Stimulated activated naive CD8-positive, alpha-beta T cell treated with anti-CD3 and anti-CD28 coated beads, Interleukin-15, Interleukin-2, amounts not matched to agents 100 ng/mL and 50 ng/mL, for 24 hours (primary cell): Measurements from ENCODE around the gene AKAP10.
"Not testable (repeated sequence)": the region's sequence is repeated elsewhere in the genome, so short reads cannot be mapped to it uniquely, and the experiment has no call there.

ENCODE experiments used
- H3K27ac Mint-ChIP-seq: one replicate; pipeline ENCODE4 v1.8.0; 2021; ENCODE audit warnings: mild to moderate bottlenecking, mixed read lengths
- H3K27me3 Mint-ChIP-seq: one replicate; pipeline ENCODE4 v1.8.0; 2021; ENCODE audit warnings: mixed read lengths
- H3K36me3 Mint-ChIP-seq: one replicate; pipeline ENCODE4 v1.8.0; 2021; ENCODE audit warnings: low read depth, mixed read lengths
- H3K4me1 Mint-ChIP-seq: one replicate; pipeline ENCODE4 v1.8.0; 2021; ENCODE audit warnings: low read depth, mixed read lengths
- H3K4me3 Mint-ChIP-seq: one replicate; pipeline ENCODE4 v1.8.0; 2021; ENCODE audit warnings: mild to moderate bottlenecking, mixed read lengths
- H3K9me3 Mint-ChIP-seq: one replicate; pipeline ENCODE4 v1.8.0; 2021; ENCODE audit warnings: mixed read lengths

The AKAP10 gene

GRCh38 chr17:19950624-19951195 lies 26.9 kb downstream of the AKAP10 start:
- not testable (repeated sequence) for H3K27ac Mint-ChIP-seq
- H3K36me3 Mint-ChIP-seq = peaks cover 63% of the 10 kb centered on the region
- H3K4me1 Mint-ChIP-seq = peaks cover 52% of the 10 kb centered on the region

GRCh38 chr17:19948116-19948943 lies 29.3 kb downstream of the AKAP10 start:
- H3K36me3 Mint-ChIP-seq = peaks cover 60% of the 10 kb centered on the region
- H3K4me3 Mint-ChIP-seq = no peak overlapping the region
- peaks cover 57% of the 10 kb centered on the region for H3K4me1 Mint-ChIP-seq
- peak overlapping the region; percentile 43 for H3K27ac Mint-ChIP-seq
- no peaks in the 10 kb centered on the region for H3K9me3 Mint-ChIP-seq
- no peaks in the 10 kb centered on the region for H3K27me3 Mint-ChIP-seq

More at GRCh38 chr17:19950624-19951195, 26.9 kb downstream of the AKAP10 start:
- not testable (repeated sequence) for H3K9me3 Mint-ChIP-seq, H3K27me3 Mint-ChIP-seq, H3K4me3 Mint-ChIP-seq

DNA sequence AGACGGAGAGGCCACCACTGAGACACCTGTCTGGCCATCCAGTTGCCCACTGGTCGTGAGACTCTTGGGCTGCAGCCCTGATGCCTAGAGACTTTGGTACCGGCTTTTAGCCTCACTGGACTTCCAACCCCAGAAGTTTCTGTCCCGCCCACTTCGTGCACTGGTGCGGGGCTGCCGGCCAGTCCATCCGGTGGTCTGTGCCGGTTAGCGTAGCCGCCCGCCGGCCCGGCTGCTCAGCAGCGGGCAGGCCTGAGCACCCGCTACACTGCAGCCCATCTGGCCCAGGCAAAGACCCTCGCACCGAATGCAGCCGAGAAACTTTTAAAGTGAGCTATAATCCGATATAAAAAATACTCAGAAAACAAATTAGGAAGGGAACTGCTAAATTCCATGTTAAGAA lies 30.7 kb downstream of the AKAP10 start:
- no peak overlapping the region for H3K4me3 Mint-ChIP-seq
- H3K27me3 Mint-ChIP-seq = no peaks in the 10 kb centered on the region
- no peaks in the 10 kb centered on the region for H3K9me3 Mint-ChIP-seq
- H3K27ac Mint-ChIP-seq = no peak overlapping the region
- H3K4me1 Mint-ChIP-seq = peaks cover 51% of the 10 kb centered on the region
- H3K36me3 Mint-ChIP-seq = peaks cover 56% of the 10 kb centered on the region

- peaks cover 63% of the 10 kb centered on the region for H3K36me3 Mint-ChIP-seq
- no peaks in the 10 kb centered on the region for H3K27me3 Mint-ChIP-seq
- H3K4me1 Mint-ChIP-seq = peaks cover 49% of the 10 kb centered on the region
- no peaks in the 10 kb centered on the region for H3K9me3 Mint-ChIP-seq
- H3K27ac Mint-ChIP-seq = peak overlapping the region; percentile 6
- H3K4me3 Mint-ChIP-seq = no peak overlapping the region
Measured at GRCh38 chr17:19945009-19945626, 32.5 kb downstream of the AKAP10 start.

GRCh38 chr17:19943599-19943998 lies 34.0 kb downstream of the AKAP10 start:
- Mint-ChIP-seq H3K36me3 (peaks cover 70% of the 10 kb centered on the region), H3K4me3 (no peak overlapping the region), H3K9me3 (no peaks in the 10 kb centered on the region), H3K27ac (no peak overlapping the region), H3K27me3 (no peaks in the 10 kb centered on the region), H3K4me1 (peaks cover 40% of the 10 kb centered on the region)

- no peaks in the 10 kb centered on the region for H3K9me3 Mint-ChIP-seq
- peaks cover 34% of the 10 kb centered on the region for H3K4me1 Mint-ChIP-seq
- H3K27me3 Mint-ChIP-seq = no peaks in the 10 kb centered on the region
- no peak overlapping the region for H3K27ac Mint-ChIP-seq
- peaks cover 69% of the 10 kb centered on the region for H3K36me3 Mint-ChIP-seq
- H3K4me3 Mint-ChIP-seq = no peak overlapping the region
Measured at GRCh38 chr17:19943026-19943425, 34.6 kb downstream of the AKAP10 start.

DNA sequence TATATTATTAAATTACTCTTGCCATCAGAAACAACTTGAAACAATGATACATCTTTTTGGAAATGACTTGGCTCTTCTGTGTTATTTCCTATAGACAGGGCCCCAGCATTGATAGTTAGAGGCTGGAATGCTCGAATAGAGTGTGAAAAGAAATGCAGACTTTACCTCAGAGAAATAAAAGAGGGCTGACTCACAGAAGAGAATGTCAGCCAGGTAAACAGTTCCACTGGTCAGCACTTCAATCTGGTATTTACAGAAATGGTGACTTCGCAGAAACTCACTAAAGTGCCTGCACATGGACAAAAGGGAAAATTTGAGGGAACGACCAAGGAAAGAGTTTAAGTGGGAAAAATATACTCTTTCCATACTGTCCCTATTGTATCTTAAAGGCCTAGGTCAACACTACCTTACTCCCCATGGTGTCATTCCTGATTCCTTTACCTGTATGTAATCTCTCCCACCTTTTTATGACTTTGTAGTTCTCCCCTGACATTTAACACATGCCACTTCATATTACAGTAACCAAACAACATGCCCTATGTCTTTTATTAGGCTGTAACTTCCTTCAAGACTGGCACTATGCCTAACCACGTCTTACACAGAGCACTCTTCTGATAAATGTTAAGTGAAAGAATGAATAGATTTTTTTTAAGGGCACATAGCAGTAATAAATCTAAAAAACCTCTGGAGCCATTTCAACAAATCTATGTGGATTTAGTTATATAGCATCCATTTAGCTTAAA lies 36.7 kb downstream of the AKAP10 start:
- peaks cover 27% of the 10 kb centered on the region for H3K4me1 Mint-ChIP-seq
- peaks cover 65% of the 10 kb centered on the region for H3K36me3 Mint-ChIP-seq
- no peaks in the 10 kb centered on the region for H3K27me3 Mint-ChIP-seq
- H3K4me3 Mint-ChIP-seq = no peak overlapping the region
- H3K9me3 Mint-ChIP-seq = no peaks in the 10 kb centered on the region
- no peak overlapping the region for H3K27ac Mint-ChIP-seq

DNA sequence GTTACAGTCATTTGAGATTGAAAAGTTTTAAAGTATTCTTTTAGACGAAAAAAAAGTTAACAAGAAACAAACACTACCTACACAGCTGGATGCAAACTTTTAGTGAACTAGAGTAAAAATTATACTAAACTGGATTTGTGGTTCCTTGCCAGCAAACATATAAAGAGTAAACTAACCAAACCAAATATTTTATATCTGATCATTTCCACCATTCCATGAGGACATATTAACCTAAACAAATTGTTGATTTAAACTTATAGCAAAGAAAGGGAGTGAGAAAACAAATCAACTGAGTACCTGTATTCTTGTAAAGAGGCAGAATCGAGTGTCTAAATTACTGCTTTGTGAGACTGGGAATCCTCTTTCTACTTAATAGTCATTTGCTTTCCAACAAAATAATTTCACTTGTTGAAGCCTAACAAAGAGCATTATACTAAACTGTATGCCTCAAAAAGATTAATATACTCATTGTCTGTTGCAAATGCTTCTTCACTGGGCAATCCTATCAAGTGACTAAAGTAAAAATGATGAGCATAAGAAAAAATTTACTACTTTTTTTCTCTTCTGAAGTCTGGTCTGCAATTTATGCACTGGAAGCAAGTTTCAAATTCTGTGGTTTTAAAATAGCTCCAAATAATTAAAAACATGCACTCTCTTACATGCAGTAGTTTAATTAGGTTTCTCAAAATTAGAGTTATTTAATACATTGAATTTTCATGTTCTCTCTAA lies 37.5 kb downstream of the AKAP10 start:
- H3K9me3 Mint-ChIP-seq = no peaks in the 10 kb centered on the region
- no peaks in the 10 kb centered on the region for H3K27me3 Mint-ChIP-seq
- H3K36me3 Mint-ChIP-seq = peaks cover 65% of the 10 kb centered on the region
- H3K27ac Mint-ChIP-seq = no peak overlapping the region
- H3K4me3 Mint-ChIP-seq = no peak overlapping the region
- peaks cover 23% of the 10 kb centered on the region for H3K4me1 Mint-ChIP-seq

- H3K36me3 Mint-ChIP-seq = peaks cover 59% of the 10 kb centered on the region
- no peaks in the 10 kb centered on the region for H3K9me3 Mint-ChIP-seq
- H3K4me3 Mint-ChIP-seq = no peak overlapping the region
- H3K4me1 Mint-ChIP-seq = peaks cover 12% of the 10 kb centered on the region
- no peak overlapping the region for H3K27ac Mint-ChIP-seq
- H3K27me3 Mint-ChIP-seq = no peaks in the 10 kb centered on the region
Measured at GRCh38 chr17:19938736-19939135, 38.9 kb downstream of the AKAP10 start.

DNA sequence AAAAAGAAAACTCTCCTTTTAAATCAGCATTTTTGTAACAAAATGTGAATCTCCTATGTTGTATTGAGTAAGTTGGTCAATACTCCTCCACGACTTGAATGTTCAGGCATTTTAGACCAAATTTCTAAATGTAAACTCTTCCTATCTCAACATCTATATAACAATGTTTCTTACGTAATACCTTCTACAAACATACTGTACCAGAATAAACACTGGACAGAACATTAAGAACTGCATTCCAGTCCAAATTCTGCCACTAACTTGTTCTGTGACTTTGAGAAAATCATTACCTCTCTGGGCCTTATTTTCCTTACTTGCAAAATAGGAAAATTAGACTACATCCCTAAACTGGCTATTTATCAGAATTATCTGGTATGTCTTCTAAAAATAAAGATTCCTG lies 40.1 kb downstream of the AKAP10 start:
- H3K27ac Mint-ChIP-seq = no peak overlapping the region
- no peaks in the 10 kb centered on the region for H3K9me3 Mint-ChIP-seq
- no peaks in the 10 kb centered on the region for H3K27me3 Mint-ChIP-seq
- no peak overlapping the region for H3K4me3 Mint-ChIP-seq
- H3K4me1 Mint-ChIP-seq = peaks cover 6% of the 10 kb centered on the region
- H3K36me3 Mint-ChIP-seq = peaks cover 64% of the 10 kb centered on the region

- no peak overlapping the region for H3K4me3 Mint-ChIP-seq
- no peaks in the 10 kb centered on the region for H3K27me3 Mint-ChIP-seq
- no peaks in the 10 kb centered on the region for H3K4me1 Mint-ChIP-seq
- no peaks in the 10 kb centered on the region for H3K9me3 Mint-ChIP-seq
- peaks cover 63% of the 10 kb centered on the region for H3K36me3 Mint-ChIP-seq
- no peak overlapping the region for H3K27ac Mint-ChIP-seq
Measured at GRCh38 chr17:19935169-19935568, 42.5 kb downstream of the AKAP10 start.

DNA sequence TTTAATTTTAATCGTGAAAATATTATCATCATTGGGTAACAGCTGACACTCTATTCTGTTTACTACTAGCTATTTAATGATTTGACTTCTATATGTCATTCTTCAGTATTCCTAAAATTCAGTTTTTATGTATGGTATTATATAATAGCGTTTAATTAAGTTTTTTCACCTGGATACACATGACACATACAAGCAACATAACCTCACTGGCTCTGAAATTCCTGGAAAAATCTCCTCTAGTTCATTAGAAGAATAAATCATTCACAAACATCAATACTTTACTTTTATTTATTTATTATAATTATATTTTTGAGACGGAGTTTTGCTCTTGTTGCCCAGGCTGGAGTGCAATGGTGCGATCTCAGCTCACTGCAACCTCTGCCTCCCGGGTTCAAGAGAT lies 44.0 kb downstream of the AKAP10 start:
- H3K4me1 Mint-ChIP-seq = peaks cover 6% of the 10 kb centered on the region
- no peaks in the 10 kb centered on the region for H3K27me3 Mint-ChIP-seq
- peaks cover 63% of the 10 kb centered on the region for H3K36me3 Mint-ChIP-seq

GRCh38 chr17:19933221-19933620 lies 44.4 kb downstream of the AKAP10 start:
- H3K9me3 Mint-ChIP-seq = no peaks in the 10 kb centered on the region
- H3K27ac Mint-ChIP-seq = no peak overlapping the region
- peaks cover 10% of the 10 kb centered on the region for H3K4me1 Mint-ChIP-seq
- no peak overlapping the region for H3K4me3 Mint-ChIP-seq
- H3K27me3 Mint-ChIP-seq = no peaks in the 10 kb centered on the region
- peaks cover 63% of the 10 kb centered on the region for H3K36me3 Mint-ChIP-seq

More for the DNA sequence above, 44.0 kb downstream of the AKAP10 start:
- Mint-ChIP-seq H3K4me3 (no peak overlapping the region), H3K9me3 (no peaks in the 10 kb centered on the region), H3K27ac (no peak overlapping the region)

DNA sequence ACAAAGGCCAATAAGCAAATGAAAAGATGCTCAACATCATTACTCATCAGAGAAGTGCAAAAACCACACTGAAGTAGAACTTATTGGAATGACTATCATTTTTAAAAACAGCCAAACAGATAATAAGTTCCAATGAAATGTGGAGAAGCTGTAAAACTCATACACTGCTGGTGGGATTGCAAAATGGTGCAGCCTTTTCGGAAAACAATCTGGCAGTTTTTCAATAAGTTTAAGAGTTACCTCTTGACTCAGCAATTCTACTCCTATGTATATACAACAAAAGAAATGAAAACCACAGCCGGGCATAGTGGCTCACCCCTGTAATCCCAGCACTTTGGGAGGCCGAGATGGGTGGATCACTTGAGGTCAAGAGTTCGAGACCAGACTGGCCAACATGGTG lies 49.3 kb downstream of the AKAP10 start:
- H3K36me3 Mint-ChIP-seq = peaks cover 65% of the 10 kb centered on the region
- no peaks in the 10 kb centered on the region for H3K9me3 Mint-ChIP-seq

More for the DNA sequence above, 49.3 kb downstream of the AKAP10 start:
- no peak overlapping the region for H3K4me3 Mint-ChIP-seq
- no peak overlapping the region for H3K27ac Mint-ChIP-seq
- H3K4me1 Mint-ChIP-seq = peaks cover 17% of the 10 kb centered on the region
- no peaks in the 10 kb centered on the region for H3K27me3 Mint-ChIP-seq
